HG02610 (cell line): ENCODE measurements around the gene CHD2.

Experiments
- ATAC-seq: cut with Tn5 transposase; IDR thresholded peaks from one replicate; pipeline ENCODE4 v1.9.1; 2021; ENCODE audit warnings: mild to moderate bottlenecking, moderate library complexity; ENCODE audit not compliant: unreplicated experiment

Gene CHD2

GRCh38 chr15:92954578-92954977 is 54.5 kb downstream of the CHD2 start:
- ATAC-seq, result no peak

GRCh38 chr15:92955706-92956105 is 55.6 kb downstream of the CHD2 start:
- ATAC-seq, result no peak

- no peak for ATAC-seq
These were observed 58.0 kb downstream of the CHD2 start for GRCh38 chr15:92958105-92958504.

GRCh38 chr15:92959219-92959618 is 59.1 kb downstream of the CHD2 start:
- ATAC-seq, result no peak

- no peak for ATAC-seq
These were observed 61.0 kb downstream of the CHD2 start for GRCh38 chr15:92960996-92961681.

GRCh38 chr15:92962914-92963313 is 62.8 kb downstream of the CHD2 start:
- no peak for ATAC-seq

GRCh38 chr15:92963794-92964193 is 63.7 kb downstream of the CHD2 start:
- ATAC-seq, result no peak

- no peak for ATAC-seq
These were observed 69.0 kb downstream of the CHD2 start for GRCh38 chr15:92968926-92969651.

GRCh38 chr15:92970656-92971055 is 70.5 kb downstream of the CHD2 start:
- ATAC-seq, result no peak

GRCh38 chr15:92971081-92971480 is 71.0 kb downstream of the CHD2 start:
- ATAC-seq, result no peak

- no peak for ATAC-seq
These were observed 71.6 kb downstream of the CHD2 start for GRCh38 chr15:92971713-92972112.

- no peak for ATAC-seq
These were observed 74.2 kb downstream of the CHD2 start for GRCh38 chr15:92974183-92974915.

GRCh38 chr15:92979011-92979701 is 79.0 kb downstream of the CHD2 start:
- ATAC-seq, result no peak

- no peak for ATAC-seq
These were observed 81.2 kb downstream of the CHD2 start for GRCh38 chr15:92981333-92981732.

GRCh38 chr15:92984161-92984560 is 84.0 kb downstream of the CHD2 start:
- no peak for ATAC-seq

GRCh38 chr15:92989470-92989869 is 89.3 kb downstream of the CHD2 start:
- ATAC-seq, result peak; percentile 75

GRCh38 chr15:92990031-92990430 is 89.9 kb downstream of the CHD2 start:
- no peak for ATAC-seq

- no peak for ATAC-seq
These were observed 92.6 kb downstream of the CHD2 start for GRCh38 chr15:92992720-92993119.

- no peak for ATAC-seq
These were observed 97.7 kb downstream of the CHD2 start for GRCh38 chr15:92997821-92998220.

- ATAC-seq, result no peak
These were observed 101.0 kb downstream of the CHD2 start for GRCh38 chr15:93001156-93001555.

- ATAC-seq, result no peak
These were observed 101.8 kb downstream of the CHD2 start for GRCh38 chr15:93001881-93002280.
